Measurements from ENCODE around the gene NSA2. TPM values are rescaled to one million over a fixed set of nuclear protein-coding genes. Genes with fewer than 3 reads are reported as not detected.

The NSA2 gene
- total RNA-seq, 1 donor from 2014 or later, result 66.4 TPM

GRCh38 chr5:74801941-74802340 is 34.9 kb downstream of the NSA2 start:
- H3K4me1 Mint-ChIP-seq (ENCODE audit: unreplicated experiment), result no peaks in the 10 kb centered on the region
- no peaks in the 10 kb centered on the region for H3K27me3 Mint-ChIP-seq (ENCODE audit: unreplicated experiment)
- no peaks in the 10 kb centered on the region for H3K9me3 Mint-ChIP-seq (ENCODE audit: unreplicated experiment)
- no peaks in the 10 kb centered on the region for H3K36me3 Mint-ChIP-seq (ENCODE audit: unreplicated experiment)
- no peak overlapping the region for H3K27ac Mint-ChIP-seq (ENCODE audit: unreplicated experiment)
- TF ChIP-seq CTCF (IDR thresholded peaks at IDR 0.05), result no peak
- DNase-seq (ENCODE audit: extremely low spot score, unreplicated experiment), result no peak
- H3K4me3 Mint-ChIP-seq (ENCODE audit: unreplicated experiment), result no peak overlapping the region

- H3K9me3 Mint-ChIP-seq (ENCODE audit: unreplicated experiment), result no peaks in the 10 kb centered on the region
- no peak for TF ChIP-seq CTCF (IDR thresholded peaks at IDR 0.05)
- no peaks in the 10 kb centered on the region for H3K27me3 Mint-ChIP-seq (ENCODE audit: unreplicated experiment)
- no peaks in the 10 kb centered on the region for H3K4me1 Mint-ChIP-seq (ENCODE audit: unreplicated experiment)
- H3K27ac Mint-ChIP-seq (ENCODE audit: unreplicated experiment), result no peak overlapping the region
- no peak for DNase-seq (ENCODE audit: extremely low spot score, unreplicated experiment)
- H3K36me3 Mint-ChIP-seq (ENCODE audit: unreplicated experiment), result no peaks in the 10 kb centered on the region
- no peak overlapping the region for H3K4me3 Mint-ChIP-seq (ENCODE audit: unreplicated experiment)
Measured at GRCh38 chr5:74810915-74811314, 43.9 kb downstream of the NSA2 start.

GRCh38 chr5:74816875-74817274 is 49.8 kb downstream of the NSA2 start:
- H3K4me3 Mint-ChIP-seq (ENCODE audit: unreplicated experiment), result no peak overlapping the region
- TF ChIP-seq CTCF (IDR thresholded peaks at IDR 0.05), result no peak
- DNase-seq (ENCODE audit: extremely low spot score, unreplicated experiment), result no peak
- no peaks in the 10 kb centered on the region for H3K27me3 Mint-ChIP-seq (ENCODE audit: unreplicated experiment)
- peaks cover 4% of the 10 kb centered on the region for H3K36me3 Mint-ChIP-seq (ENCODE audit: unreplicated experiment)
- H3K9me3 Mint-ChIP-seq (ENCODE audit: unreplicated experiment), result no peaks in the 10 kb centered on the region
- H3K4me1 Mint-ChIP-seq (ENCODE audit: unreplicated experiment), result peaks cover 4% of the 10 kb centered on the region
- H3K27ac Mint-ChIP-seq (ENCODE audit: unreplicated experiment), result no peak overlapping the region

- TF ChIP-seq CTCF (IDR thresholded peaks at IDR 0.05), result no peak
- Mint-ChIP-seq H3K9me3 (ENCODE audit: unreplicated experiment) (no peaks in the 10 kb centered on the region), H3K27ac (ENCODE audit: unreplicated experiment) (no peak overlapping the region), H3K4me1 (ENCODE audit: unreplicated experiment) (no peaks in the 10 kb centered on the region), H3K4me3 (ENCODE audit: unreplicated experiment) (no peak overlapping the region), H3K36me3 (ENCODE audit: unreplicated experiment) (peaks cover 4% of the 10 kb centered on the region), H3K27me3 (ENCODE audit: unreplicated experiment) (no peaks in the 10 kb centered on the region)
- DNase-seq (ENCODE audit: extremely low spot score, unreplicated experiment), result no peak
Measured at GRCh38 chr5:74822288-74822687, 55.2 kb downstream of the NSA2 start.

GRCh38 chr5:74829413-74829812 is 62.4 kb downstream of the NSA2 start:
- Mint-ChIP-seq H3K4me1 (ENCODE audit: unreplicated experiment) (no peaks in the 10 kb centered on the region), H3K27ac (ENCODE audit: unreplicated experiment) (no peak overlapping the region), H3K9me3 (ENCODE audit: unreplicated experiment) (no peaks in the 10 kb centered on the region), H3K4me3 (ENCODE audit: unreplicated experiment) (no peak overlapping the region), H3K36me3 (ENCODE audit: unreplicated experiment) (no peaks in the 10 kb centered on the region), H3K27me3 (ENCODE audit: unreplicated experiment) (no peaks in the 10 kb centered on the region)
- no peak for DNase-seq (ENCODE audit: extremely low spot score, unreplicated experiment)
- no peak for TF ChIP-seq CTCF (IDR thresholded peaks at IDR 0.05)

Other genes with a start within 250 kb of the NSA2 start
- 12.9 and 13.8 TPM in 2 replicates for gene ENC1, start 126.5 kb upstream of the NSA2 start, total RNA-seq
- gene HEXB, start 82.0 kb upstream of the NSA2 start, total RNA-seq, result 153 and 175 TPM in 2 replicates
- 20.6 and 21.6 TPM in 2 replicates for gene GFM2, start 132 bp upstream of the NSA2 start, total RNA-seq
- 2.7 and 3.6 TPM in 2 replicates for gene FAM169A, start 99.1 kb downstream of the NSA2 start, total RNA-seq